Transverse colon (tissue), 3 donors: ENCODE measurements around the gene AKT1S1.

Experiments used
- EP300 ChIP-seq: sonication (generic); formaldehyde crosslinking; IDR thresholded peaks from one replicate; pipeline ENCODE4 v1.6.1; 2017; ENCODE audit warnings: antibody characterized with exemption, low read depth
- TF ChIP-seq, protein P1 (sequence below), 5 experiments: fragments of 200-600 bp in 3 of 5; fragments of 450-650 bp in 2 of 5; sonication (generic) in 3 of 5; IDR thresholded peaks; 1 replicate in 2 of 5; 2 replicates in 3 of 5; pipeline ENCODE4 v1.5.1; 2016 to 2017; ENCODE audit warnings: antibody characterized with exemption in 5 of 5, inconsistent platforms in 3 of 5, mild to moderate bottlenecking in 2 of 5, moderate library complexity in 1 of 5

DNA sequence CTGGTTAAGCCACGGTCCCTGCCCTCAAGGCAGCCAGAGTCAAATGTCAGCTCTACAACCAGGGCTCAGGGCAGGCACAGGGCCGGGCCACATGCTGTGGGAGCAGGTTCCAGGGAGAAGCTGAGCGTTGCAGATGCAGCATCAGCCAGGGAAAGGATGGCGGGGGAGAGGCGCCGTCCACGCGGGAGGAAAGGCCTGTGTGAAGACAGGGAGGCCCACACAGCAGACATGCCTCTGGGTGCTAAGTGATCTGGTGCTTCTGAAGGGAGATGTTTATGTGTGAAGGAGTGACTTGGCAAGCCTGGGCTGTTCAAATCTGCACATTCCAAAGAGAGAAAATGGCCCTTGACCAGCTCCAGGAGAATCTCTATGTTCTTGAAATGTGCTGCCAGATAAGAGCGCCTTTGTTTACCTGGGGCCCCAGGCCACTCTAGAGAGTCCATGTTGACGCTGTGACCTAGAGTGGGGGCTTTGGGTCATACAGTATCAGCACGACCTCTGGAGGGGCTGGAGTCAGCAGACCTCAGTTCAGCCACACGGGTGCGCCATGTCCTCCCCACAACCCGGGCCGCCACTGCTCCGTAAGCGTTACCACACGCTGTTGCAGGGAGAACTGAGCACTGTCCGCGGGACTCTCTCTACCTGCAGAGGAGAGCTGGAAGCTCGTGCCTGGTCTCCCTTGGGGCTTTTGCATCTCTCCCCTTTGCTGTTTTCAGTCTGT, 36.0 kb upstream of the AKT1S1 start:
- TF ChIP-seq, protein P1, sequence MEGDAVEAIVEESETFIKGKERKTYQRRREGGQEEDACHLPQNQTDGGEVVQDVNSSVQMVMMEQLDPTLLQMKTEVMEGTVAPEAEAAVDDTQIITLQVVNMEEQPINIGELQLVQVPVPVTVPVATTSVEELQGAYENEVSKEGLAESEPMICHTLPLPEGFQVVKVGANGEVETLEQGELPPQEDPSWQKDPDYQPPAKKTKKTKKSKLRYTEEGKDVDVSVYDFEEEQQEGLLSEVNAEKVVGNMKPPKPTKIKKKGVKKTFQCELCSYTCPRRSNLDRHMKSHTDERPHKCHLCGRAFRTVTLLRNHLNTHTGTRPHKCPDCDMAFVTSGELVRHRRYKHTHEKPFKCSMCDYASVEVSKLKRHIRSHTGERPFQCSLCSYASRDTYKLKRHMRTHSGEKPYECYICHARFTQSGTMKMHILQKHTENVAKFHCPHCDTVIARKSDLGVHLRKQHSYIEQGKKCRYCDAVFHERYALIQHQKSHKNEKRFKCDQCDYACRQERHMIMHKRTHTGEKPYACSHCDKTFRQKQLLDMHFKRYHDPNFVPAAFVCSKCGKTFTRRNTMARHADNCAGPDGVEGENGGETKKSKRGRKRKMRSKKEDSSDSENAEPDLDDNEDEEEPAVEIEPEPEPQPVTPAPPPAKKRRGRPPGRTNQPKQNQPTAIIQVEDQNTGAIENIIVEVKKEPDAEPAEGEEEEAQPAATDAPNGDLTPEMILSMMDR (IDR thresholded peaks at IDR 0.05) = no peak
- no peak for TF ChIP-seq EP300
